Mucosa of stomach (tissue), 1 donor: ENCODE measurements around the gene USP31.

ENCODE experiments used
- H3K27me3 ChIP-seq: one replicate; pipeline ENCODE4 v1.7.0; 2013; ENCODE audit warnings: mild to moderate bottlenecking, low read length; ENCODE audit not compliant: control insufficient read depth, insufficient read depth
- H3K36me3 ChIP-seq: one replicate; pipeline ENCODE4 v1.7.0; 2013; ENCODE audit warnings: low read length; ENCODE audit not compliant: control insufficient read depth, insufficient read depth
- H3K4me1 ChIP-seq: one replicate; pipeline ENCODE4 v1.7.0; 2013; ENCODE audit warnings: mild to moderate bottlenecking, low read length; ENCODE audit not compliant: control insufficient read depth, insufficient read depth
- H3K4me3 ChIP-seq: one replicate; pipeline ENCODE4 v1.7.0; 2013; ENCODE audit warnings: low read length
- H3K9ac ChIP-seq: one replicate; pipeline ENCODE4 v1.7.0; 2013; ENCODE audit warnings: mild to moderate bottlenecking, low read length, moderate library complexity
- H3K9me3 ChIP-seq: one replicate; pipeline ENCODE4 v1.7.0; 2013; ENCODE audit warnings: mild to moderate bottlenecking, low read length, moderate library complexity; ENCODE audit not compliant: control insufficient read depth
- donor health status: Pancreatic carcinoma.

Gene USP31

DNA sequence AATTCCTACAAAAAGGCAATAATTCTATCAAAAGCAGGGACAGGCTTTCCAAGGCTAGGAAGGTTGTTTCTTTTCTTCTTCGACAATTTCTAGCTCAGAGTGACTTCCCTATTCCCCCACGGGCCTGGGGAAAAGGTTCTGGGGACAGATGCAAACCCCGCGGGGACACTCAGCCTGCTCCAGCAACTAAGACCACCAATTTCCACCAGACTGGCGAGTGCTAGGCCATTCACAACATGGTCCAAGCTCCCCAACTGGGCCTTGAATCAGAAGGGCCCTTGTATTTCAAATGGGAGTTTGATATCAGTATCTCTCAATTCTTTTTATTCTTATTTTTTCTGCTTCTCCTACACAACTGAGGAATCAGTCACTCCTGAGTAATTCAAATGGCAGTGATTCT is 86.7 kb downstream of the USP31 start:
- H3K27me3 ChIP-seq = no peaks in the 10 kb centered on the region
- H3K36me3 ChIP-seq = no peaks in the 10 kb centered on the region
- no peaks in the 10 kb centered on the region for H3K4me1 ChIP-seq
- H3K9me3 ChIP-seq = no peaks in the 10 kb centered on the region
- no peak overlapping the region for H3K9ac ChIP-seq
- no peak overlapping the region for H3K4me3 ChIP-seq

DNA sequence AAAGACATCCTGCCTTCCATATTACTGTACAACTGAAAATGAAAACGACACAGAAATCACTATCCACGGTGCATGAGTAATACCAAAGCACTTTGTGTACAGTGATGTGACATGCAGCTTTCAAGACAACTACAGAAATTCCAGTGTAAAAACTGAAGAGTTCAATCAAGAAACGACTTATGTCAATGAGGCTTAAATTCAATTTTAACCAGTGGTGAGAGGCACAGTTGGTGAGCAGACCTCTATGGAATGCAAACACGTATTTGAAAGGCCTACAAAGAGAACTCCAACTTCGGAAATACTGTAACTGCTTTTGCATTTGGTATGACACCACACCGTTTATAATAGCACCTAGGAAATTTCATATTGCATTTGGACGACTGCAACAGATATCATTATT is 87.6 kb downstream of the USP31 start:
- Histone ChIP-seq H3K9ac (no peak overlapping the region), H3K27me3 (no peaks in the 10 kb centered on the region), H3K36me3 (no peaks in the 10 kb centered on the region), H3K4me3 (no peak overlapping the region), H3K9me3 (no peaks in the 10 kb centered on the region), H3K4me1 (no peaks in the 10 kb centered on the region)

DNA sequence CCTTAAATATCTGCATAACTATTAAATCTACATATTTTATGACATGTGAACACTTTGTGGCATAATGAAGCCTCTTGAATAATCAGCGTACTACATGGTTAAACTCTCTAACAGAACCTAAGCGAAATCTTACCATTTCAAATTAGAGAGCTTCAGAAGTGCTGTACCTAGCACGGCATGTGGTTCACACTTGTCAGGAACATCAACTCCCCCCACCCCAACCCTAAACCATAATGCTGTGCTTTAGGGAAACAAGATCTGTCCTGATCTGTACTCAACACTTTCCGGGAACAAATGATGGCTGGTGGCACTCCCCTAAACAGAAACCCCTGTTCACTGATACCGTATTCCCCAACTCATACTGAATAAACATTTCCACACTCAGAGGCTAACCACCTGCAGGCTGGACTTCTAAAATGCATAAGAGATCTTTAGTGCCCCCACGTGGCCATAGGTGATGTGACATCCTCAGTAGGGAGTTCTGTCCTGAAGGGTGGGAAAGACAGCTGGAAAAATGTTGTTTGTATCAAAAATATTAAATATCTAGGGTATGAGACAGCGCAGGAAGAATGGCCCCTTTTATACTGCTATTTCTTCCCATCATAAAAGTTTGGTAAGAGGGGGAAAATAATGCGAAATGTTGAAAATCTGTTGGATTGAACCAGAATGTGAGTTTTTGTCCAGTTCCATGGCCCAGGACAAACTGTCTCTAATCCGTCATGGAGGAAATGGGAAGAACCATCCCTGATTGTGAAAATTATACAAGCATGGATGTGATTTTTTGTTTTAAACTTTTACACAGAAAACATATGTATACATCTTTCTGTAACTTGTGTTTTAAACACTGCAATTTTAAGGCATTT is 88.6 kb downstream of the USP31 start:
- Histone ChIP-seq H3K9me3 (no peaks in the 10 kb centered on the region), H3K36me3 (no peaks in the 10 kb centered on the region), H3K27me3 (no peaks in the 10 kb centered on the region), H3K4me1 (no peaks in the 10 kb centered on the region), H3K4me3 (no peak overlapping the region), H3K9ac (no peak overlapping the region)

- no peak overlapping the region for H3K4me3 ChIP-seq
- no peaks in the 10 kb centered on the region for H3K27me3 ChIP-seq
- H3K9me3 ChIP-seq = no peaks in the 10 kb centered on the region
- no peaks in the 10 kb centered on the region for H3K36me3 ChIP-seq
- no peak overlapping the region for H3K9ac ChIP-seq
- H3K4me1 ChIP-seq = no peaks in the 10 kb centered on the region
Observed at GRCh38 chr16:23059433-23059832, 89.8 kb downstream of the USP31 start.

DNA sequence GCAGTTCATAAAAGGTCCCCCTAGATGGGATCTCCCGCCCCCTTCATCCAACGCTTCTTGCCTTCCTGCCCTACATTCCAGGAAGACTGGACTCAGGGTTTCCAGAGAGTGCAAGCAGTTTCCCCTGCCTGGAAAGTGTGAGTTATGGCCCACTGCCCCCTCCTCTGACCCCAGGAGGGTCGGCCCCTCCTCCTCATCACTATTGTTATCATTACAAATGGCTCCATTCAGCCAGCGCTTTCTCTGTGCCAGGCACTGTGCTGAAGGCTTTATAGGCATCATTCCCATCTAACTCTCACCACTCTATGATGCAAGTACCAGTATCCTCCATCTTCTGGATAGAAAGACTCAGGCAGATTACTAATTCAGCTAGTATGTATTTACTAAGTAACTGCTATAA is 90.7 kb downstream of the USP31 start:
- Histone ChIP-seq H3K9me3 (no peaks in the 10 kb centered on the region), H3K36me3 (no peaks in the 10 kb centered on the region), H3K4me1 (no peaks in the 10 kb centered on the region), H3K27me3 (no peaks in the 10 kb centered on the region), H3K9ac (no peak overlapping the region), H3K4me3 (no peak overlapping the region)

- Histone ChIP-seq H3K9ac (no peak overlapping the region), H3K9me3 (no peaks in the 10 kb centered on the region), H3K36me3 (no peaks in the 10 kb centered on the region), H3K4me1 (no peaks in the 10 kb centered on the region), H3K27me3 (peaks cover 4% of the 10 kb centered on the region), H3K4me3 (no peak overlapping the region)
Observed at GRCh38 chr16:23057013-23057596, 92.1 kb downstream of the USP31 start.

GRCh38 chr16:23055481-23055880 is 93.8 kb downstream of the USP31 start:
- Histone ChIP-seq H3K9ac (no peak overlapping the region), H3K4me3 (no peak overlapping the region), H3K4me1 (no peaks in the 10 kb centered on the region), H3K9me3 (no peaks in the 10 kb centered on the region), H3K36me3 (no peaks in the 10 kb centered on the region), H3K27me3 (peaks cover 10% of the 10 kb centered on the region)

GRCh38 chr16:23052908-23053580 is 96.2 kb downstream of the USP31 start:
- Histone ChIP-seq H3K9ac (no peak overlapping the region), H3K4me3 (no peak overlapping the region), H3K9me3 (no peaks in the 10 kb centered on the region), H3K27me3 (peaks cover 10% of the 10 kb centered on the region), H3K36me3 (no peaks in the 10 kb centered on the region), H3K4me1 (no peaks in the 10 kb centered on the region)

DNA sequence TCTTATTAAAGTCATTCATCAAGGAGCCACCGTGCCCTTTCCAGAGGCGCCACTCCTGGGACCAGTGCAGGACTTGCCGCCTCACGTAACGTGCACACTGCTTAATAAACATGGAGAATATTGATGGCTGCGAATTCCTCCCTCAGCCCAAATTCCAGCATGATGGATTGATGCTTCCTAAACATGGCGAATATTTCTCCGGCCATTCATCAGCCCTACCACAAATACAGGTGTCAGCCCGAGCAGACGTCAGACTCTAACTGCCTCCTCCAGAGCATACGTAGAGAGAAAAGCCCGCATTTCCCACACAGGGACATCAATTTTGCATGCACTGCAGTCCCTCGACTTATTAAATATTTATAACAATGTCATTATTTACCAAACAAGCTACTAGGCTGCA is 97.0 kb downstream of the USP31 start:
- peaks cover 10% of the 10 kb centered on the region for H3K27me3 ChIP-seq
- no peaks in the 10 kb centered on the region for H3K9me3 ChIP-seq
- H3K4me3 ChIP-seq = no peak overlapping the region
- H3K9ac ChIP-seq = no peak overlapping the region
- no peaks in the 10 kb centered on the region for H3K4me1 ChIP-seq
- no peaks in the 10 kb centered on the region for H3K36me3 ChIP-seq

DNA sequence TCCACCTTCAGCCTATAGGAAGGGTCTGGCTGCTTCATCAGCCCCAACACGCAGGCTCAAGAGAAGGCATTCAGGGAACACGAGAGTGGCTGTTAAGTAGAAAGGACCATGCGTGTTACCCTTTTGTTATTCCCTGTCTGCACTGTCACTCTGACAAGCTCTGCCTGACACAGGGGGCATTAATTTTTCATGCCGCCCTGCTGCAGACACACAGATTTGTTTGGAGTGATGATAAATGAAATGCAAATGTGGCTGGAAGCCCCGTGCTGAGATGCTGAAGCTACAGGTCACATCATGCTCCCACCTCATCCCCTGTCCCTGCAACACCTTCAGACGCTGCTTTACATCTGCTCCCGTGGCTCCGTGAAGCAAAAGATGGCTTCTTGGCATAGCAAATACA is 97.7 kb downstream of the USP31 start:
- Histone ChIP-seq H3K27me3 (peaks cover 10% of the 10 kb centered on the region), H3K36me3 (no peaks in the 10 kb centered on the region), H3K4me3 (no peak overlapping the region), H3K9me3 (no peaks in the 10 kb centered on the region), H3K9ac (no peak overlapping the region), H3K4me1 (no peaks in the 10 kb centered on the region)

- H3K4me3 ChIP-seq = no peak overlapping the region
- no peaks in the 10 kb centered on the region for H3K4me1 ChIP-seq
- no peaks in the 10 kb centered on the region for H3K36me3 ChIP-seq
- peaks cover 10% of the 10 kb centered on the region for H3K27me3 ChIP-seq
- H3K9me3 ChIP-seq = no peaks in the 10 kb centered on the region
- H3K9ac ChIP-seq = no peak overlapping the region
Observed at GRCh38 chr16:23048164-23048563, 101.1 kb downstream of the USP31 start.

DNA sequence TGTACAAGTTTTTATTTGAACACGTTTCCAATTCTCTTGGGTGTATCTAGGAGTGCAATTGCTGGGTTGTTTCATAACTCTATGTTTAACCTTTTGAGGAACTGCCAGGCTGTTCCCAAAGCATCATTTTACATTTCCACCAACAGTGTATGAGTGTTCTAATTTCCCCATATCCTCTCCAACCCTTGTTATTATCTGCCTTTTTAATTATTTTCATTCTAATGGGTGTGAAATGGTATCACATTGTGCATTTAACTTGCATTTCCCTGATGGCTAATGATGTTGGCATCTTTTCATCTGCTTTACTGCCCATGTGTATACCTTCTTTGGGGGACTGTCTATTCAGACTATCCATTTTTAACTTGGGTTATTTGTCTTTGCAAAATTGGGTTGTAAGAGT is 104.2 kb downstream of the USP31 start:
- Histone ChIP-seq H3K9me3 (no peaks in the 10 kb centered on the region), H3K4me3 (no peak overlapping the region), H3K9ac (no peak overlapping the region), H3K27me3 (no peaks in the 10 kb centered on the region), H3K36me3 (no peaks in the 10 kb centered on the region), H3K4me1 (no peaks in the 10 kb centered on the region)
